HEK293T (cell line): ENCODE data around the gene DMTF1.

Experiments
- BHLHE40 ChIP-seq: fragments of 450-650 bp; IDR thresholded peaks from 2 replicates; pipeline ENCODE4 v1.6.1; 2016; ENCODE audit warnings: mild to moderate bottlenecking, moderate library complexity, borderline replicate concordance
- FOXA1 ChIP-seq: fragments of 450-650 bp; IDR thresholded peaks from 2 replicates; pipeline ENCODE4 v1.6.1; 2016; ENCODE audit warnings: mild to moderate bottlenecking
- FOXM1 ChIP-seq: fragments of 450-650 bp; IDR thresholded peaks from 2 replicates; pipeline ENCODE4 v1.6.1; 2017; ENCODE audit warnings: mild to moderate bottlenecking, borderline replicate concordance
- HDGF ChIP-seq: fragments of 450-650 bp; IDR thresholded peaks from 2 replicates; pipeline ENCODE4 v1.6.1; 2017; ENCODE audit warnings: antibody characterized with exemption, borderline replicate concordance
- L3MBTL2 ChIP-seq: fragments of 450-650 bp; conservative IDR thresholded peaks from 2 replicates; pipeline ENCODE4 v1.6.1; 2016; ENCODE audit warnings: mild to moderate bottlenecking
- LEF1 ChIP-seq: fragments of 450-650 bp; IDR thresholded peaks from 2 replicates; pipeline ENCODE4 v1.6.1; 2017; ENCODE audit warnings: mild to moderate bottlenecking, borderline replicate concordance
- PKNOX1 ChIP-seq: fragments of 450-650 bp; IDR thresholded peaks from 2 replicates; pipeline ENCODE4 v1.6.1; 2016

- TF ChIP-seq L3MBTL2 (no peak), BHLHE40 (no peak), LEF1 (no peak), HDGF (no peak), PKNOX1 (no peak), FOXA1 (no peak), FOXM1 (no peak)
Observed at GRCh38 chr7:87107949-87108776, 44.1 kb upstream of the DMTF1 start.
